IPS-15b (cell line): ENCODE measurements around the gene KCNH3.
"Not testable (repeated sequence)": the region's sequence is repeated elsewhere in the genome, so short reads cannot be mapped to it uniquely, and the experiment has no call there.

Experiments
- H3K27me3 ChIP-seq: one replicate; pipeline ENCODE4 v1.6.1; 2013; ENCODE audit warnings: low read length; ENCODE audit not compliant: control insufficient read depth, insufficient read depth
- H3K36me3 ChIP-seq: one replicate; pipeline ENCODE4 v1.6.1; 2013; ENCODE audit warnings: low read length; ENCODE audit not compliant: control insufficient read depth, insufficient read depth
- H3K4me1 ChIP-seq: one replicate; pipeline ENCODE4 v1.6.1; 2013; ENCODE audit warnings: mild to moderate bottlenecking, low read length; ENCODE audit not compliant: control insufficient read depth, insufficient read depth
- H3K4me3 ChIP-seq: one replicate; pipeline ENCODE4 v1.5.1; 2013; ENCODE audit warnings: low read depth, low read length
- H3K9ac ChIP-seq: one replicate; pipeline ENCODE4 v1.6.1; 2013; ENCODE audit warnings: low read depth, mild to moderate bottlenecking, low read length
- H3K9me3 ChIP-seq: one replicate; pipeline ENCODE4 v1.6.1; 2013; ENCODE audit warnings: mild to moderate bottlenecking, low read length; ENCODE audit not compliant: control insufficient read depth, insufficient read depth

KCNH3 gene

GRCh38 chr12:49507139-49507538, 31.7 kb upstream of the KCNH3 start:
- H3K36me3 ChIP-seq = no peaks in the 10 kb centered on the region
- no peaks in the 10 kb centered on the region for H3K4me1 ChIP-seq

DNA sequence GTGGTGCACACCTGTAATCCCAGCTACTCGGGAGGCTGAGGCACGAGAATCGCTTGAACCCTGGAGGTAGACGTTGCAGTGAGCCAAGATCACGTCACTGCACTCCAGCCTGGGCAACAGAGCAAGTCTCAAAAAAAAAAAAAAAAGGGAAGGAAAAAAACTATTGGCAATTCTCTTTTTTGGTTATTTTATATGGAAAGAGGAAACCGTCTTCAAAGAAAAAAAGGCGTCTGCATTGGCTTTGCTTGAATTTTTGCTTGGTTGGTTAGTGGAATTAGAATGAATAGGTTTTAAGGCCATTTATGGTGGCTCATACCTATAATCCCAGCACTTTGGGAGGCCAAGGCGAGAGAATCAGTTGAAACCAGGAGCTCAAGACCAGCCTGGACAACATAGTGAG, 29.1 kb upstream of the KCNH3 start:
- not testable (repeated sequence) for H3K9ac ChIP-seq, H3K4me1 ChIP-seq, H3K4me3 ChIP-seq, H3K9me3 ChIP-seq, H3K27me3 ChIP-seq, H3K36me3 ChIP-seq

More at GRCh38 chr12:49507139-49507538, 31.7 kb upstream of the KCNH3 start:
- Histone ChIP-seq H3K4me3 (no peak overlapping the region), H3K9ac (no peak overlapping the region), H3K27me3 (no peaks in the 10 kb centered on the region), H3K9me3 (no peaks in the 10 kb centered on the region)

DNA sequence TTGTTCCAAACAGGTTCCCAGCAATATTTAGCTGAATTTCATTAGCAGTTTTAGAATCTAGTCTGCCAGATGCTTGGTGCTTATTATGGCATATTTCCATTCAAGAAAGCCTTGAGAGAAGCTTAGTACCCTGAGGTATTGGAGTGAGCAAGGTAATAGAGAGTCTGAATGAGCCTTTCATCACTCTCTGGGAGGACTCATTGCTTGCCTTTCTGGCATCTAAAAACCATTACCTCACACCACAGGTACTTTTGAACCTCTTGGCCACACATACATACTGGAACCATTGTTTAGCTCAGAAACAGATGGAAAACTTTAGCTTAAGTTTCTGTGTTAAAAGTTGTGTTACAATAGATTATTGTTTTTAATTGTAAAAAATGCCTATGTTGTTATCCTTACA, 27.4 kb upstream of the KCNH3 start:
- Histone ChIP-seq H3K9ac (no peak overlapping the region), H3K27me3 (no peaks in the 10 kb centered on the region), H3K4me1 (no peaks in the 10 kb centered on the region), H3K4me3 (no peak overlapping the region), H3K36me3 (no peaks in the 10 kb centered on the region), H3K9me3 (no peaks in the 10 kb centered on the region)

- Histone ChIP-seq H3K27me3 (no peaks in the 10 kb centered on the region), H3K4me1 (no peaks in the 10 kb centered on the region), H3K9ac (no peak overlapping the region), H3K9me3 (no peaks in the 10 kb centered on the region), H3K4me3 (no peak overlapping the region), H3K36me3 (no peaks in the 10 kb centered on the region)
These were observed 26.3 kb upstream of the KCNH3 start for GRCh38 chr12:49512546-49512945.

DNA sequence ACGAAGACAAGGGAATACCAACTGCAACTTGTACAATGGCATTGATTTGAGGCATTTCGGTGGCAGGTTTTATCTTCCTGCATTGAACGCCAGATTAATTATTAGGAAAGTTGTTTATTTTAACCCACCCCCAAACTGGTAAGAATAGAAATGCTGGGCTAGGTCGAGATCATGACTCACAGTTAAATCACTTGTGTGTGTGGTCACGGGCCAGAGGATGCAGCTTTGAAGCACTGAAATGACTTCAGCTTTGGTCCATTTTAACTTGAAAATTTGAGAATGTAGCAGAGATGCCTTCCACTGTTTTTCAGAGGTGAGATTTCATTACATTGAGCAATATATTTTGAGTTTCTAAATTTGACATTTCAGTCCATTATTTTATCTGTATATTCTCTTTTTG, 23.6 kb upstream of the KCNH3 start:
- no peaks in the 10 kb centered on the region for H3K36me3 ChIP-seq
- H3K4me1 ChIP-seq = no peaks in the 10 kb centered on the region
- H3K27me3 ChIP-seq = no peaks in the 10 kb centered on the region
- H3K9me3 ChIP-seq = no peaks in the 10 kb centered on the region
- no peak overlapping the region for H3K9ac ChIP-seq
- H3K4me3 ChIP-seq = no peak overlapping the region

DNA sequence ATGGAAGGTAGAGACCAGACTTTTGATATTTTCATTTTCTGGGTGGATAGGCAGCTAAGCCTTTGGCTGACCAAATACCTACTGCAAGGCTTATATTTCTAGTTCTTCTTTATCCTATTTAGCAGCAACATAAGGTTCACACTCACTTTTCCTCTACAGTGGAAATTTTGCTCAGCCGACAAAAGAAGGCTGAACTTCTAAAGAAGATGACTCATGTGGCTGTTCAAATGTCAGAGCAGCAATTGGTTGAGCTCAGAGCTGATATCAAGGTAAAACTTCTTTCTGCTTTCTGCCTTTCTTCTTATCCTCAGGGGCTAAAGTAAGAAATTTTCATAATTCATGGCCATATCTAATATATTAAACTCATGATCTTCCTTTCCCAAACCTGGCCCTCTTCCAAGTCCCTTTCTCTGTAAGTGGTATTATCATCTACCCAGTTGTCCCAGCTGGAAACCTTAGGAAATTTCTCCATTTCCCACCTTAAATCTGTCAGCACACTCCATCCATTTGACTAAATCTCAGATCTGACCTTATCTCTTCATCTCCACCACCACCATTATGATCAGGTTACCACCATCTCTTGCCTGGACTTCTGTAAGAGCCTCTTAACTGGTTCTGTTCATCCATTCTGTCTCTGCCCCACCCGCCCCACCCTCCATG, 19.8 kb upstream of the KCNH3 start:
- no peaks in the 10 kb centered on the region for H3K9me3 ChIP-seq
- H3K36me3 ChIP-seq = no peaks in the 10 kb centered on the region
- no peaks in the 10 kb centered on the region for H3K27me3 ChIP-seq
- H3K4me3 ChIP-seq = no peak overlapping the region
- H3K4me1 ChIP-seq = no peaks in the 10 kb centered on the region
- H3K9ac ChIP-seq = no peak overlapping the region

DNA sequence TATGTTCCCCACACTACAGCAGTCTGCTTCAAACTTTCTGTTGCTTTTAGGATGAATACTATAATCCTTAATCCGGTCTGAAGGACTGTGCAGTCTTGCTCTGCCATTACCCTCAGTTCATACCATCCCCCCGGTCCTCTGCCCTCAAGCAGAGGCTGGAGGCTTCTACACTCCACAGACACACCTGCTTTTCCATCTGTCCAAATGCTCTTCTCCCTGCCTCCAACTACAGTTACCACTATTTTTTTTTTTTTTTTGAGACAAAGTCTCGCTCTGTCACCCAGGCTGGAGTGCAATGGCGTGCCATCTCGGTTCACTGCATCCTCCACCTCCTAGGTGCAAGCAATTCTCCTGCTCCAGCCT, 19.3 kb upstream of the KCNH3 start:
- Histone ChIP-seq H3K36me3 (no peaks in the 10 kb centered on the region), H3K4me1 (no peaks in the 10 kb centered on the region), H3K27me3 (no peaks in the 10 kb centered on the region), H3K9ac (no peak overlapping the region), H3K4me3 (no peak overlapping the region), H3K9me3 (no peaks in the 10 kb centered on the region)

- Histone ChIP-seq H3K4me1 (no peaks in the 10 kb centered on the region), H3K9ac (no peak overlapping the region), H3K36me3 (peaks cover 2% of the 10 kb centered on the region), H3K27me3 (no peaks in the 10 kb centered on the region), H3K9me3 (no peaks in the 10 kb centered on the region), H3K4me3 (no peak overlapping the region)
These were observed 17.4 kb upstream of the KCNH3 start for GRCh38 chr12:49521389-49521788.

DNA sequence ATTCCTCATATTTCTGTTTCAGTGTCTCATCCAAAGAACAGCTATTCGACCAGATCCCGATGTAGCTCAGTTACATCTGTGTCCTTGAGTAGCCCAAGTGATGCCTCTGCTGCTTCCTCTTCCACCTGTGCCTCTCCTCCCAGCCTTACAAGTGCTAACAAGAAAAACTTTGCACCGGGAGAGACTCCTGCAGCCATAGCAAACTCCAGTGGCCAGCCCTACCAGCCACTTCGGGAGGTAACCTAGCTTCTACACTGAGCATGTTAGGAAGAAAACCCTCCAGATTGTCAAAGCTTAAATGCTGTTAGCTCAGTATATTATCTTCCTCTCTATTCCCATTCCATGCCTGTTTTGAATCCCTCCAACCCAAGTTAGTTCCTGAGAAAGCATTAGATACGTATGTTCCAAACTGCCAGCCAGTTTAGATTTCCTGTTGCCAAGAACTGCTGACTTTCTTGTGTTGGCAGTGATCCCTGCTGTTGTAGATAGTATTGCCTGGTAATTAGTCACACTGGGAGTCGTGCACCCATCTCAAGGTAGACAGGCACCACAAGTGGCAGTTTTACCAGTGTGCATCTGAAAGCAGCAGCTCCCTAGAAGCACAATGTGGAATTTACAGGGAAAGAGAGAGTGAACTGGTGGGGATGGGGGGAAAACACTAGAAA, 14.0 kb upstream of the KCNH3 start:
- H3K36me3 ChIP-seq = peaks cover 2% of the 10 kb centered on the region

DNA sequence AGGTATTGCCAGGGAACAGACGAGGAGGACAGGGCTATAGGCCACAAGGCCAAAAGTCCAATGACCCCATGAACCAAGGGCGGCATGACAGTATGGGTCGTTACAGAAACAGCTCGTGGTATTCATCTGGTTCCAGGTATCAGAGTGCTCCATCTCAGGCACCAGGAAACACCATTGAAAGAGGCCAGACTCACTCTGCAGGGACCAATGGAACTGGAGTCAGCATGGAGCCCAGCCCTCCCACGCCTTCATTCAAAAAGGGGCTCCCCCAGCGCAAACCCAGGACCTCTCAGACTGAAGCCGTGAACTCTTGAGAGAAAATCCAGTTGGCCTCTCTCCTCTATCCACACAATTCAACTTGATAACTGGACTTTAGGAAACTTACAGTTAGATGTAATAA, 12.9 kb upstream of the KCNH3 start:
- H3K27me3 ChIP-seq = no peaks in the 10 kb centered on the region
- H3K9me3 ChIP-seq = no peaks in the 10 kb centered on the region
- H3K36me3 ChIP-seq = peaks cover 2% of the 10 kb centered on the region
- H3K9ac ChIP-seq = no peak overlapping the region
- peaks cover 5% of the 10 kb centered on the region for H3K4me1 ChIP-seq
- no peak overlapping the region for H3K4me3 ChIP-seq

More for the DNA sequence above, 14.0 kb upstream of the KCNH3 start:
- H3K4me3 ChIP-seq = no peak overlapping the region
- H3K4me1 ChIP-seq = peaks cover 5% of the 10 kb centered on the region
- no peaks in the 10 kb centered on the region for H3K9me3 ChIP-seq
- H3K27me3 ChIP-seq = no peaks in the 10 kb centered on the region
- H3K9ac ChIP-seq = no peak overlapping the region

DNA sequence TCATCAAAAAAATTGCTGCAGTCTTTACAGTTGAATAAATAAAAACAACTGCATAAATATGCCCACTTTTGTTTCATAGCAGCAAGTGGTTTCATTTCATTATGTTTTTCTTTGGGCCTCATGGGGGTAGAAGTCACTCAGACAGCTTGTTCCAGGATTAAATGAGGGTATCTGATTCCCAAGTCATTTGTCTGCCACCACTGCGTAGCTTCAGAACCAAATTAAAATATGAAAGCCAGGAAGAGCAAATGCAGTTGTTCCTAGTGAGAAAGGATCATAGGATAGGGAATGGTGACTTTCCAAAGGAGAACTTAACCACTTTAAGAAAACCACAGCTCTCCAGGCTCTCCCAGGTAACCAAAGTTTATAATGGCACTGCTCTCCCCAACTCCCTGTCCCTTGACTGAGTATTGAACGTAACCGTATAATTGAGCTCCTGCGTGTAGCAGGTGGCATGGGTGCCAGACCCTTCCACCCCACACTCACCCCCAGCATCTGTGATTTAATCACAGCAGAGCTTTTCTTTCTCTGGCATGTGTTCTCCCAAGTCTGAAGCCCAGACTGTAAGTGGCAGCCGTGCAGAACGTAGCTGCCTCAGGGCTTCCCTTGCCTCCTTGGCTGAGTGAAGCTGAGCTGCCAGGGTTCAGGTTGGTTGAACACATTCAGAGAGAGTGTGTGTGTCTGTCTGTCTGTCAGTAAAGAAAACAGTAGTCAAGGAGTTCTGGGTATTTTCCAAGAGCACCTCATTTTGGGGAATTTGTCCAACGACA, 11.3 kb upstream of the KCNH3 start:
- Histone ChIP-seq H3K27me3 (no peaks in the 10 kb centered on the region), H3K4me1 (peaks cover 5% of the 10 kb centered on the region), H3K9ac (no peak overlapping the region), H3K36me3 (peaks cover 2% of the 10 kb centered on the region), H3K4me3 (no peak overlapping the region), H3K9me3 (no peaks in the 10 kb centered on the region)

DNA sequence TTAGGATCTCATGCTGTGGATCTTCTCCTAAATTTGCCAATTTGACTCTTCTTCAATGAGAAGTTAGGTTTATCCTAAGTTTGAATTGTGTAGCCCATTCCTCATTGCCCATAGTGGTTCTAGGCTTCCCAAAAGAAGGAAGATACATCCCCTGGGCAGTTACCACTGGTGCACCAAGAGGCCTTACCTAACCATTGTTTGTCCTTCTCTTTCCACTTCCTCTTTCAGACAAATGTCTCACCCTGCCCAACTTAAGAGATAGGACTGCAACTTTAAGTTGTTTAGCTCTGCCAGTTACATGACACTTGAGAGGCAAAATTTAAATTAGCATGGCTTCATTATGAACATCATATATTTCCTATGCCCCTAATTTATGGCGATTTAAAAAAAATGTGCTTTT, 9.4 kb upstream of the KCNH3 start:
- Histone ChIP-seq H3K36me3 (peaks cover 2% of the 10 kb centered on the region), H3K9me3 (no peaks in the 10 kb centered on the region), H3K27me3 (peaks cover 3% of the 10 kb centered on the region), H3K9ac (no peak overlapping the region), H3K4me1 (peaks cover 5% of the 10 kb centered on the region), H3K4me3 (no peak overlapping the region)
